ENCODE data around the gene ZFHX3.
"Not testable (repeated sequence)": the region's sequence is repeated elsewhere in the genome, so short reads cannot be mapped to it uniquely, and the experiment has no call there.

ZFHX3 gene

DNA sequence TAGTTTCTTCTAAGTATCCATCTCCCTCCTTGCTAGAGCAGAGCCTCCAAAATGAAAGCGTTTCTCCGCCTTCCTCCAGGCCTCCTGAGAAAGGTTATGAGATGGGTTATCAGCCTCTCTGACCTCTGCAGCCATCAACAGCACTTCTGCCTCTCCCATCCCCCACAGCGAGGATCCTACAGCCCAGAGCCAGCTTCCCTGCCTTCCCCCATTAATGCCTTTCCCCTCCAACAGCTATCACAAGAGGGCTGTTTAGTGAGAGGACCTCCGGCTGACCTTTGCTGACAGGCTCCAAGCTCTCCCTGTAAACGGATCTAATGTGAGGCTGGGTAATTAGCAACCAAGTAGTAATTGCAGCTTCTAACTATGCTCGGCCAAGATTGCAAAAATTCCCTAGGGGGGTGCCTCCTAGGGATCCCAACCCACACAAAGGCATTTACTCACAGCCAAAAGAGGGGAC lies 55.8 kb downstream of the ZFHX3 start:
- no peak for DNase-seq

DNA sequence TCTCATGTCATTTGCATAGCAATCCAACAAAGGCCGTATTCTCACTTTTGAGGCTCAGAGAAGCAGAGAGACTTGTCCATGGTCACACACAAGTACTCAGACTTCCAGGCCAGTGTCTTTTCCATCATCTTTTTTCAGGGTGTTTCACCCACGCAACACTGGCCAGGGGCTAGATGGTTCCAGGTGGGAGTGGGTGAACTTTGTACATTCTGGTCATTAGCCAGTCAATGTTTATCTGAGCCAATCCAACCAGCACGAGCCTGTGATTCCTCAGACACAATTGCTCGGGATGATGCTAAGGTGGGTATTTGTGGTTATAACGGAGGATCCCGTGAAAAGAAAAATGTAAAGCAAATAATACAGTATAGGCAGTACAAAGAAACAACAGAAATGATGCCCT lies 56.3 kb downstream of the ZFHX3 start:
- DNase-seq: no peak

DNA sequence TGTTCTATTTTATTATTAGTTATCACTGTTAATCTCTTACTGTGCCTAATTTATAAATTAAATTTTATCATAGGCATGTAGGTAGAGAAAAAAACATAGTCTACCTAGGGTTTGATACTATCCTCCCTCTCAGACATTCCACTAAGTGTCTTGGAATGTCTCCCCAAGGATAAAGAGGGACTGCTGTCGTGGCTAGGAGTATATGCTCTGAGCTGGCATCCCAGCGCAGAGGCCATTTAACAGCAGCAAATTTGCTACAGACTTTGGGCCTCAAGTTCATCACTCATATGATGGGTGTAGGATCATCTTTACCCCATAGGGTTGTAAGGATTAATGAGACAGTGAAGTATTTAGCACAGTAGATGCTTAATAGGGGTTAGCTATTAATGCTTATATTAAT lies 56.7 kb downstream of the ZFHX3 start:
- no peak for DNase-seq

- DNase-seq: no peak
Observed at GRCh38 chr16:72990571-72990970, 57.4 kb downstream of the ZFHX3 start.

GRCh38 chr16:72989579-72990551 lies 58.1 kb downstream of the ZFHX3 start:
- DNase-seq: no peak

GRCh38 chr16:72989203-72989578 lies 58.7 kb downstream of the ZFHX3 start:
- not testable (repeated sequence) for DNase-seq

DNA sequence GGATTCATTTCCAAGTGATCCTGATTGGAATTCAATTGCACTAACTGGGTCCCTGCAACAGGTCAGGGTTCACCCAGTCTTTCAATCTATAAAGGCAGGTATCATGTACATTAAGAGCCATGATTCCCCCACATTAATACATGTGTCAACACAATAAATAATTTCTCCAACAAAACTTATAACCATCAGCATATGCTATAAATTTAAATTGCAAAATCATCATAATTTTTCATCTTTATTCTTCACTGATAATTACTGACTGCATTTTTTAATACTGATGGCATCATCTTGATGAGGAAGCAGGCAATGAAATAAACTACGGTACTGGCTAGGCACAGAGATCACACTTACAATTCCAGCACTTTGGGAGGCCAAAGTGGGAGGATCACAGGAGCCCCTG lies 59.4 kb downstream of the ZFHX3 start:
- DNase-seq: no peak

DNA sequence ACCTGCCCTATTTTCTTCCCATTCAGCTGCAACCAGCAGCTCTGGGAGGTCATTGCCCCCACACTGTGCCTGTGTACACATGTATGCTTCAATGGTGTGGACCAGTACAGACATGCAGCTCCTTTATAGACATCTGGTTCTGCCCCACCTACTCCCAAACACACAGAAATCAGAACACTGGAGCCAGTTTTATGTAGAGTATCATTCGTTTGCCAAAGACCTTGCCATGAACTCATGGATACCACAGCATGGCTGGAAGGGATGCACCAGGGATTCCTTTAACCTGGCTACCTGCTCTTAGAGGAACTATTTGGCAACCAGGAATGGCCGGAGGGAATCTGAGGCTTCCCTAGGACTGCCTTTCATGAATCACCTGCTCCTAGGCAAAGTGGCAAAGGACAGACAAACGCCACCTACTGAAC lies 60.4 kb downstream of the ZFHX3 start:
- DNase-seq: no peak

GRCh38 chr16:72985995-72986394 lies 61.9 kb downstream of the ZFHX3 start:
- no peak for DNase-seq

DNA sequence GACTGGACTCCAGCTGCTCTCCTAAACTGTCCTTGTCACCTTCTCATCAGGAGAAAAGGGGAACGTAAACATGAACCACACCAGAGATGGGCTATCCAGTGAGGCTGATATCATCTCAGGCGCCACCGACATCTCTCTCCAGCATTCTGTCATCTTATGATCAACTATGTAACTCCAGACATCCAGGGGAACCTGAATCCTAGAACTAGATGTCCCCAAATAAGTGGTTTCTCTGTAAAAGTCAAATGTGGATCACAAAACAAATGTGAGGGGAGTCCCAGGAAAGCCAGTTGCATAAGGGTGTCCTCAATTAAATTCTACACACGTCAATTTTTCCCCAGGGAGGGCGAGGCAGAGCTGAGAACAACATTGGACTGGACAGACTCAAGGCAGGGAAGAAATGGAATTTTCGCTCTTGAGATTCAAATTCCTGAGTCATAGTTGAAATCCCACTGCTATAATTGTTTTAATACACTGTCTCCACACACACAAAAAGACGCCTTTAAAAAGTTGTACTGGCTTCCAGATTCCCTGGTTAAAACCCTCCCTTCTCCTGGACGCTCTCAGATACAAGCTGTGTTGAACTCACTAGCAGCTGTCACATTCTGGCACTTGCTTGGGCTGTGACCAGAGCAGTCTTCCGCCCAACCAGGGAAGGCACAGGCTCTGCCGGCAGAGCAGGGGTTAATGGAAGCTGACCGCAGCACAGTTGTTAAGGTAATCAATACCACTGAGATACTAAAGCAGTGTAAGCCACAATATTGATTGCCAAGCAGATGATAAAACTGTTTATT lies 62.6 kb downstream of the ZFHX3 start:
- DNase-seq: no peak

- no peak for DNase-seq
Observed at GRCh38 chr16:72983728-72984350, 64.1 kb downstream of the ZFHX3 start.

DNA sequence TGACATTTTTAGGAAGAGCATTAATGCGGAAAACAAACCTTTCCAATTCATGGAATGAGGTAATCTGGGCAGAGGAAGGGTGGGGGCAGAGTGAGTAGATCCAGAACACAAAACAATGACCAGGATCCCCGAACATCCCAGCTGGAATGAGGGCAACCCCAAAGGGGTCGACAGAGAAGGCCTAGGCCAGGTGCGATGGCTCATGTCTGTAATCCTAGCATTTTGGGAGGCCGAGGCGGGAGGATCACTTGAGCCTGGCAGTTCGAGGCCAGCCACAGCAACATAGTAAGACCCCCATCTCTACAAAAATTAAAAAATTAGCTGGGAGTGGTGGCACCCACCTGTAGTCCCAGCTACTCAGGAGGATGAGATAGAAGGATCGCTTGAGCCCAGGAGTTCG lies 64.7 kb downstream of the ZFHX3 start:
- no peak for DNase-seq

DNA sequence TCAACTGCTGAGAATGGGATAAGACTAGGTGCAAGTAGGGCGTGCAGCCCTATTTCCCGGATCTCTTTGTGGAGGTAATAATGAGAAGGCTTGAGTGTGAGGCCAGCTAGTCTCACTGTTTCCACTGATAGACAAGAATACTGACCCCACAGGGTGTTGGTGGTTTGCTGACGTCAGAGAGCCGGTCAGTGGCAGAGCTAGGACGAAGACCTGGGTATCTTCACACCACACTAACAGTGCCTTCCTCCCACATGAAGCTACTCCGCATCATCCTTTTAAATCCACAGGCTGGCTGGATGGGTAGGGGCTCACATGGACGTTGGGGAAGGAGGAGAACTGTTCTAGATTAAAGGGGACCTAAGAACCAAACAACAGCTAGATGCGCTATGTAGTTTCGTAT lies 68.0 kb downstream of the ZFHX3 start:
- no peak for DNase-seq

- DNase-seq: no peak
Observed at GRCh38 chr16:72978212-72978611, 69.7 kb downstream of the ZFHX3 start.

DNA sequence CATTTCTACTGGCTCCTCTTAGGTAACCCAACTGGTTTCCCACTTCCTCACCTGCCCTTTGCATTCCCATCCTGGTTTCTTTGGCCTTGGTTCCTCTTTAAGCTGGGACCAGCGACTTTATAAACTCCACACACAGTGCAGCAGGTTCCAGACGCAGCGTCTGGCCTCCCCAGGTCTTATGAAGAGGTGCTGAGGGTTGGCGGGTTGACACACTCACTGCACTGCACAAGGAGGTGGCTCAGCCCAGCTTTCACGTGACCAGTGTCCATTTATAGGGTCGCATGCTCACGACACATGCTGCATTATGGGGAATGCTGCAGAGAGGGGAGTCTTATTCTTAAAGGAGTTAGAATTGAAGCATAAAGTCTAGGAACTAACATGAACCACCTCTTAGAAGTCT lies 70.8 kb downstream of the ZFHX3 start:
- no peak for DNase-seq

DNA sequence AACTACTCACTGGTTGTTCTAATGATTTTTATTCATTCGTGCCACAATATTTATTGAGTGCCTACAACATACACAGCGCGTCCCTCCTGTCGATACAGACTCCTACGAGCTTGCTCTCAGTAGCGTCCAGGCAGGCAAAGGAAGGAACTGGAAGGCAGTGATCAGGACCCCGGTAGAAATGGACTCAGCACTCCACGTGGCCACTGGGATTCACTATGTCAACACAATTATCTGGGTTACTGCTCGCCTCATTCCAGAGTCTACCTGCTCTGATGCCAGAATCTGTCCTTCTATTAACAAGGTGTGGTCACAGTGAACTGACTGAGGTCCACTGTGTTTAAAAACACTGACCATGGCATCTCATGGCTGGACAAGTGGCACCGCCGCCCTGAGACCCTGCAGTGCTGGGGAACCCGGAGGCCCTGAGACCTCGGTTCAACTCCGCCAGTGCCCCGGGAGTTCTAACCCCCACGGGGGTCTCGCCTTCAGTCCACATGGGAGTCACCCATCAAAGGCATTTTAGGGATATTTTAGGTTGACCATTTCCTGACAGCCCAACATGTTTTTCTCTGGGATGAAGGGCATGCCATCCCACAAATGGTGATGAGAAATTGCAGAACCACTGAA lies 71.4 kb downstream of the ZFHX3 start:
- DNase-seq: no peak

GRCh38 chr16:72975809-72976437 lies 72.0 kb downstream of the ZFHX3 start:
- no peak for DNase-seq

- DNase-seq: no peak
Observed at GRCh38 chr16:72974142-72974769, 73.7 kb downstream of the ZFHX3 start.

GRCh38 chr16:72972878-72973571 lies 74.9 kb downstream of the ZFHX3 start:
- no peak for DNase-seq

GRCh38 chr16:72971370-72971769 lies 76.6 kb downstream of the ZFHX3 start:
- DNase-seq: no peak

GRCh38 chr16:72970656-72971055 lies 77.3 kb downstream of the ZFHX3 start:
- DNase-seq: no peak

All from activated CD4-positive, alpha-beta T cell treated with anti-CD3 and anti-CD28 coated beads for 1 hour (primary cell).